ENCODE data around the gene CYBC1.

CYBC1 gene

DNA sequence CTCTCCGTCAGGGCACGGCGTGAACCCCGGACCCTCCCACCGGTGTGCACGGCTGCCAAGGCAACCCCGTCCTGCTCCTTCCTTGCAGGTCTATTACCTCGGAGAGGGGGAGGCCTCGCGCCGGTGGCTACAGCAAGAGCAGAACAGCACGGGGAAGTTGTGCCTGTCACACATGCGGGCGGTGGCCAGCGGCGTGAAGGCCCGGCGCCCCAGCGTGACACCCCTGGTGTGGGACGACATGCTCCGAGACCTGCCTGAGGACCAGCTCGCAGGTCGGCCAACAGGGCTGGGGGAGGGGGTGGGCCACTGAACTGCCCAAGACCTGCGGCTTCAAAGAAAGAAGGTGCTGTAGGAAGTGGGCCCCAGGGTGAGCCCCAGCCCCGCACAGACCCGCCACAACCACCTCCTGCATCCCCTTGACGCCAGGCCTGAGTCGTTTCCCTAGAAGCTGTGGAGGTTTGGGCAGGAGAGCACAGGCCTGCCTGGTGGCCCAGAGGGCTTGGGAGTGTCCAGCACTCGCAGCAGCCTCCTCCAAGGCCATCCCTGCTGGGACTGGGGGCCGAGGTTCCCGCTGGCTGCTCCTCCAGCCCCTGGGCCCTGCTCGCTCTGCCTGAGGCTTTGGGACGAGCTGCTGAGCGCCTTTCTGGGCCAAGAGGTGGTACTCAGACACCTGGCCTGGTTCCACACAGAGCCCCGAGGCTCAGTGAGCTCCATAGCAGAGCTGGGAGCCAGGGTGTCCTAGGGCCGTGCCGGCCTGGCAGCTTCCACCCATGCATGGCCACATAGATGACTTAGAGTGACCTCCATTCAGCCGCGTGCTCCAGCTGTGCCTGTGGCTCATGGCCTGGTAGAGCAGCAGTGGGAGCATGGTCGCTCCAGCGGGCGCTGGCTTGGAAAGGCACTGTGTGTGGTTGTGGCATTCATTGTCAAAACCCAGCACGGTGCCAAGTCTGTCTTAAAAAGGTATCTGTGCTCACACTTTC lies 14.7 kb downstream of the CYBC1 start:
- TF ChIP-seq, protein P1, sequence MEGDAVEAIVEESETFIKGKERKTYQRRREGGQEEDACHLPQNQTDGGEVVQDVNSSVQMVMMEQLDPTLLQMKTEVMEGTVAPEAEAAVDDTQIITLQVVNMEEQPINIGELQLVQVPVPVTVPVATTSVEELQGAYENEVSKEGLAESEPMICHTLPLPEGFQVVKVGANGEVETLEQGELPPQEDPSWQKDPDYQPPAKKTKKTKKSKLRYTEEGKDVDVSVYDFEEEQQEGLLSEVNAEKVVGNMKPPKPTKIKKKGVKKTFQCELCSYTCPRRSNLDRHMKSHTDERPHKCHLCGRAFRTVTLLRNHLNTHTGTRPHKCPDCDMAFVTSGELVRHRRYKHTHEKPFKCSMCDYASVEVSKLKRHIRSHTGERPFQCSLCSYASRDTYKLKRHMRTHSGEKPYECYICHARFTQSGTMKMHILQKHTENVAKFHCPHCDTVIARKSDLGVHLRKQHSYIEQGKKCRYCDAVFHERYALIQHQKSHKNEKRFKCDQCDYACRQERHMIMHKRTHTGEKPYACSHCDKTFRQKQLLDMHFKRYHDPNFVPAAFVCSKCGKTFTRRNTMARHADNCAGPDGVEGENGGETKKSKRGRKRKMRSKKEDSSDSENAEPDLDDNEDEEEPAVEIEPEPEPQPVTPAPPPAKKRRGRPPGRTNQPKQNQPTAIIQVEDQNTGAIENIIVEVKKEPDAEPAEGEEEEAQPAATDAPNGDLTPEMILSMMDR (IDR thresholded peaks at IDR 0.05; ENCODE audit: low read depth, low read length) = no peak
- DNase-seq (ENCODE audit: extremely low read depth, low read depth) = no peak

DNA sequence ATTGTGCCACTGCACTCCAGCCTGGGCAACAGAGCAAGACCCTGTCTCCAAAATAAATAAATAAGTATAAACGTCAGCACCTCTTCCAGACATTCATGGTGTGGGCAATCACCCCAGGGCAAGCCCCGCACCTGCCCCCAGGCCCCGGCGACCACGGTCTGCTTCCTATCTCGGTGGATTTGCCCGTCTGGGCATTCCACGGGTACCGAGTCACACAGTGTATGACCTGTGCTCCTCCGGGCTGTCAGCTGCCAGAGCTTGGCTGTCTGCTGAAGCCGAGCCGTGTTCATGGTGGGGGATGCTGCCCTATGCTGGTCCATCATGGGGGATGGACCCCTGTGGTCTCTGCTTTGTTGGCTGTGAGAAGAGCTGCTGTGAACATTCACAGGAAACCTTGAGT lies 15.4 kb downstream of the CYBC1 start:
- DNase-seq (ENCODE audit: extremely low read depth, low read depth) = no peak
- TF ChIP-seq, protein P1 (IDR thresholded peaks at IDR 0.05; ENCODE audit: low read depth, low read length) = no peak

DNA sequence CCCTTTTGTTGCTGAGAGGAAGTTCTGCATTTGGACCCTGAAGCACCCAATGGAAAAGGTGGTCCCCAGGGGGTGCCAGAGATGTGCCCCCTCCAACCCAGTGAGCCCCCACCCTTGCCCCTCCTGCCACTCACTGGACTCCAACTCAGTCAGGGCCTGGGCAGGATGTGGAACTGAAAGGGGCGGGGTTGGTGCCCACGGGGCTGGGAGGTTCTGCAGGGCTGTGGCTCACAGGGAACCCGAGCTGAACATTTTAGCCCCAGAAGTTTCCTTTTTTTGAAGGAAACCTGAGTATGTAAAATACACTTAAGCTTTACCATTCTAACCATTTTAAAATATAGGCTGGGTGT lies 16.4 kb downstream of the CYBC1 start:
- TF ChIP-seq, protein P1 (IDR thresholded peaks at IDR 0.05; ENCODE audit: low read depth, low read length) = no peak
- DNase-seq (ENCODE audit: extremely low read depth, low read depth) = no peak

DNA sequence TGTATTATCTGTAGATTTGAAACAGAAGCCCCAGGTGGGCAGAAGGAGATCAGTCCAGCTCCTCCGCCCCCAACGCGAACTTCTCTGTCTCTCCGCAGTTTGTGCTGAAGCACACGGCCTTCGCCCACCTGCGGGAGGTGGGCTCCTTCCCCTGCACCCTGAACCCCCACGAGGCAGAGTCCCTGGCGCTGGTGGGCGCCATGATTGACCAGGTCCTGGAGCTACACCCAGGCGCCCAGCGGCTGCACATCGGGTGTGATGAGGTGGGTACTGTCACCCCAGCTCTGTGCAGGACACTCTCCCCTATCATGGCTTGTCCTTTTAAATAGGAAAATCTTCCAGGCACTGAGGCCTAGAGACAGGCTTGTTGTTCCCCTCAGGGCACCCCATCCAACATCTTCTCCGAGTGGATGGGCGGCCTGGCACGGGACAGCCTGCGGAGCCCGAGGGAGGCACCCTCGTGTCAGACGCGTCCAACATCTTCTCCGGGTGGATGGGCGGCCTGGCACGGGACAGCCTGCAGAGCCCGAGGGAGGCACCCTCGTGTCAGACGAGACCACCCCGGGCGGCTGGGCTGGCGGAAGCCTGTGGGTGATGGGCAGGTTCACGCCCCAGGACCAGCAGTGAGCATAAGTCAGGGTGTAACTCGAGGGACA lies 16.9 kb downstream of the CYBC1 start:
- no peak for DNase-seq (ENCODE audit: extremely low read depth, low read depth)
- TF ChIP-seq, protein P1 (IDR thresholded peaks at IDR 0.05; ENCODE audit: low read depth, low read length) = no peak

DNA sequence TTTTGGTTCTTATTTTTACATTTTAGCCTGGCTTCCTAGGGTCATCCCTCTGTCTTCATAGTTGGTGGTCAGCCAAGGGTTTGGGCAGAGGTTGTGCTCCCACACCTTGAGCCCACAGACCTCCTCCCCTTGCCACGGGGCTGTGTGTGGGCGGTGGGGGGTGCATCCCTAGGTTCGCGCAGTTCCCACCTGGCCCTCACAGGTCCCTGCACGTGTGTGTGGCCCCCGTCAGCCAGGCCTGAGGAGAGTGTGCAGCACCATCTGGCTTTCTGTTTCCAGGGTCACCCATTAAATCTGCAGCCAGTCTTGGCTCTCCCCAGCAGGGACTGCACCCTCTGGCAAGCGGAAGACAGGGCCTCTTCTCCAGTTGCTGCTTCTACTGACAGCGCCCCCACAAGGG lies 18.5 kb downstream of the CYBC1 start:
- TF ChIP-seq, protein P1 (IDR thresholded peaks at IDR 0.05; ENCODE audit: low read depth, low read length) = no peak
- no peak for DNase-seq (ENCODE audit: extremely low read depth, low read depth)

DNA sequence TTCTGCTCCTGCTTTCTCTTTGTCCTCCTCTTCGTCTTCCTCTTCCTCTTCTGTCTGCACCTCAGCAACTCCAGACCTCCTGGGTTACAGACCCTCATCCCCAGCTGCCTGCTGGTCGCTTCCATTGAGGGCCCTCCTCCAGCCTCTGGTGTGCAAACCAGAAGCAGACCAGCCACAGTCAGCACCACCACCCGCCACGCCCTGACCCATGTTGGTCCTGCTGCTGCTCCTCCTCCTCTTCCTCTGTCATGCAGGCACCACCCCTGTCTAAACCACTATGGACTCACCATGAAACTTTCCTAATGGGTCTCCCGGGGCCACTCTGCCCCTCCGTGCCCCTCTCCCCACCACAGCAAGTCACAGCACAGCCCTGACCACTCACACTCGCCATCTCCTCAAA lies 20.7 kb downstream of the CYBC1 start:
- DNase-seq (ENCODE audit: extremely low read depth, low read depth) = no peak
- TF ChIP-seq, protein P1 (IDR thresholded peaks at IDR 0.05; ENCODE audit: low read depth, low read length) = no peak

DNA sequence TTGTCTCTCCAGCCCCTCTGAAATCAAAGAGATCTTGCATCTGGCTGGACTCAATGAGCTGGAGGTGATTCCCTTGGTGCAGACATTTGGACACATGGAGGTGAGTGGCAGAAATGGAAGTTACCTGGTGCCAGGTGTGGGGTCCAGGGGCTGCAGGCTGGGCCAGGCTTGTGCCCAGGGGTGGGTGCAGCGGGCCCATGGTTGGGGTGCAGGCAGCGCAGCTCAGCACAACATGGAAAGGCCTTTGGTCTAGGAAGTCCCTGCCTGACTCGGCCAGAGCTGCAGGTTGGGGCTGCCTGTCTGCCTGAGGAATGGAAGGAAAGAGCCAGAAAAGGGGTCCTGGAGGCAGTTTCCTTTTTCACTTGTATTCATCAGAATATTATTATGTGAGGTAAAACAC lies 22.0 kb downstream of the CYBC1 start:
- DNase-seq (ENCODE audit: extremely low read depth, low read depth) = no peak
- TF ChIP-seq, protein P1 (IDR thresholded peaks at IDR 0.05; ENCODE audit: low read depth, low read length) = no peak

All from AG09319 (cell line).